Skin epidermis (tissue), 12 donors: Measurements from ENCODE around the gene LGALS3.

ENCODE experiments used
- H3K27ac ChIP-seq, 21 experiments: fragments of 200-600 bp; sonication (generic) in 11 of 21; one replicate each; pipeline ENCODE4 v1.5.0; 2020; ENCODE audit warnings: mild to moderate bottlenecking in 3 of 21, inconsistent platforms in 2 of 21, moderate library complexity in 2 of 21
- H3K4me3 ChIP-seq, 7 experiments: fragments of 200-600 bp; sonication (generic) in 2 of 7; one replicate each; pipeline ENCODE4 v1.5.0; 2020; ENCODE audit warnings: inconsistent platforms in 2 of 7, mild to moderate bottlenecking in 2 of 7, moderate library complexity in 1 of 7

Gene LGALS3

GRCh38 chr14:55158412-55158811 is 29.4 kb downstream of the LGALS3 start:
- Histone ChIP-seq H3K4me3 (no peak overlapping the region), H3K27ac (no peak overlapping the region)

- Histone ChIP-seq H3K27ac (no peak overlapping the region), H3K4me3 (no peak overlapping the region)
Observed at GRCh38 chr14:55160989-55161388, 31.9 kb downstream of the LGALS3 start.

- no peak overlapping the region for H3K4me3 ChIP-seq
- no peak overlapping the region for H3K27ac ChIP-seq
Observed at GRCh38 chr14:55170526-55170925, 41.5 kb downstream of the LGALS3 start.

- Histone ChIP-seq H3K4me3 (no peak overlapping the region), H3K27ac (peak overlapping the region in 1 of 21 experiments; percentile 12)
Observed at GRCh38 chr14:55180006-55180405, 51.0 kb downstream of the LGALS3 start.

- Histone ChIP-seq H3K27ac (peak overlapping the region in 3 of 21 experiments; percentile 3 to 12 (median 5)), H3K4me3 (no peak overlapping the region)
Observed at GRCh38 chr14:55180434-55180833, 51.4 kb downstream of the LGALS3 start.

GRCh38 chr14:55188686-55189295 is 59.7 kb downstream of the LGALS3 start:
- no peak overlapping the region for H3K27ac ChIP-seq
- H3K4me3 ChIP-seq: no peak overlapping the region

- H3K4me3 ChIP-seq: peak overlapping the region; percentile 39 to 70 (median 57)
- peak overlapping the region in 2 of 21 experiments; percentile 28 to 30 for H3K27ac ChIP-seq
Observed at GRCh38 chr14:55190906-55191202, 61.8 kb downstream of the LGALS3 start.

GRCh38 chr14:55191203-55192053 is 62.4 kb downstream of the LGALS3 start, which contains the start of gene DLGAP5:
DLGAP5 (minus strand) TSS chr14:55191585; CDS start chr14:55189179, 2,406 bp downstream.
- Histone ChIP-seq H3K4me3 (peak within 1 kb of the TSS; percentile 39 to 70 (median 57)), H3K27ac (peak within 1 kb of the TSS in 19 of 21 experiments; percentile 20 to 81 (median 46))

- H3K27ac ChIP-seq: peak overlapping the region in 18 of 21 experiments; percentile 14 to 81 (median 46)
Observed at GRCh38 chr14:55192054-55192621, 63.1 kb downstream of the LGALS3 start.

GRCh38 chr14:55194656-55195355 is 65.8 kb downstream of the LGALS3 start:
- Histone ChIP-seq H3K27ac (no peak overlapping the region), H3K4me3 (no peak overlapping the region)

More at GRCh38 chr14:55192054-55192621, 63.1 kb downstream of the LGALS3 start:
- peak overlapping the region; percentile 39 to 70 (median 57) for H3K4me3 ChIP-seq
